HG02763 (cell line): Measurements from ENCODE around the gene ARHGEF1.
"Not testable (repeated sequence)": the region's sequence is repeated elsewhere in the genome, so short reads cannot be mapped to it uniquely, and the experiment has no call there.

Experiments used
- ATAC-seq: cut with Tn5 transposase; IDR thresholded peaks from one replicate; pipeline ENCODE4 v1.9.1; 2021; ENCODE audit warnings: mild to moderate bottlenecking, moderate library complexity; ENCODE audit not compliant: unreplicated experiment

The ARHGEF1 gene

GRCh38 chr19:41903193-41903953 lies 20.4 kb downstream of the ARHGEF1 start:
- no peak for ATAC-seq

- ATAC-seq: no peak
Observed at GRCh38 chr19:41904118-41904870, 21.3 kb downstream of the ARHGEF1 start.

GRCh38 chr19:41905273-41906002 lies 22.5 kb downstream of the ARHGEF1 start:
- no peak for ATAC-seq

GRCh38 chr19:41906271-41906670 lies 23.3 kb downstream of the ARHGEF1 start:
- no peak for ATAC-seq

- ATAC-seq: no peak
Observed at GRCh38 chr19:41906916-41907680, 24.1 kb downstream of the ARHGEF1 start.

- no peak for ATAC-seq
Observed at GRCh38 chr19:41907994-41908615, 25.1 kb downstream of the ARHGEF1 start.

- ATAC-seq: no peak
Observed at GRCh38 chr19:41908724-41909464, 25.9 kb downstream of the ARHGEF1 start.

GRCh38 chr19:41909706-41910105 lies 26.7 kb downstream of the ARHGEF1 start:
- ATAC-seq: no peak

GRCh38 chr19:41910240-41910991 lies 27.4 kb downstream of the ARHGEF1 start:
- no peak for ATAC-seq

- no peak for ATAC-seq
Observed at GRCh38 chr19:41910992-41911888, 28.3 kb downstream of the ARHGEF1 start.

- no peak for ATAC-seq
Observed at GRCh38 chr19:41911889-41912731, 29.1 kb downstream of the ARHGEF1 start.

- no peak for ATAC-seq
Observed at GRCh38 chr19:41912899-41913537, 30.0 kb downstream of the ARHGEF1 start.

- ATAC-seq: no peak
Observed at GRCh38 chr19:41913538-41914423, 30.8 kb downstream of the ARHGEF1 start.

GRCh38 chr19:41914424-41914834 lies 31.4 kb downstream of the ARHGEF1 start:
- not testable (repeated sequence) for ATAC-seq

- ATAC-seq: no peak
Observed at GRCh38 chr19:41915021-41915775, 32.2 kb downstream of the ARHGEF1 start.
